WTC11 (cell line): ENCODE data around the gene PAM16. TPM values are rescaled to one million over a fixed set of nuclear protein-coding genes. Genes with fewer than 3 reads are reported as not detected.

ENCODE experiments used
- ATAC-seq: fragments of 200-7000 bp; cut with Tn5 transposase; 2 replicates; pipeline ENCODE4 v1.10.0; 2021; ENCODE audit warnings: mild to moderate bottlenecking, moderate library complexity
- CTCF ChIA-PET: fragments of 300-600 bp; sonication (Branson Sonifier 250); formaldehyde crosslinking; loops from one replicate; lab custom pipeline; 2021; ENCODE audit warnings: antibody characterized with exemption; lab: Charles Lee
- POLR2A ChIA-PET: fragments of 350-600 bp; sonication (Branson Sonifier 250); formaldehyde crosslinking; loops from one replicate; lab custom pipeline; 2021; ENCODE audit warnings: antibody characterized with exemption; lab: Charles Lee
- DNase-seq: peaks from one replicate; pipeline ENCODE4 v3.0.0; 2021; ENCODE audit warnings: low spot score
- H3K27ac Mint-ChIP-seq: 2 replicates; pipeline ENCODE4 v1.8.0; 2021; ENCODE audit warnings: mixed read lengths
- H3K27me3 Mint-ChIP-seq: 2 replicates; pipeline ENCODE4 v1.8.0; 2021; ENCODE audit warnings: low read depth, mild to moderate bottlenecking, moderate library complexity, mixed read lengths
- H3K36me3 Mint-ChIP-seq: 2 replicates; pipeline ENCODE4 v1.8.0; 2021; ENCODE audit warnings: mixed read lengths
- H3K4me1 Mint-ChIP-seq: 2 replicates; pipeline ENCODE4 v1.8.0; 2022; ENCODE audit warnings: mixed read lengths
- H3K4me3 Mint-ChIP-seq: 2 replicates; pipeline ENCODE4 v1.8.0; 2021; ENCODE audit warnings: mild to moderate bottlenecking, moderate library complexity, mixed read lengths
- H3K9me3 Mint-ChIP-seq: 2 replicates; pipeline ENCODE4 v1.8.0; 2021; ENCODE audit warnings: mixed read lengths
- CBFB ChIP-seq: sonication (generic); formaldehyde crosslinking; IDR thresholded peaks from 2 replicates; pipeline ENCODE4 v1.8.1; 2022; ENCODE audit warnings: mild to moderate bottlenecking, low read depth, missing genetic modification reagents
- CTCF ChIP-seq: fragments of 200-600 bp; IDR thresholded peaks from 2 replicates; pipeline ENCODE4 v1.8.0; 2022; ENCODE audit warnings: antibody characterized with exemption
- E2F4 ChIP-seq: sonication (generic); formaldehyde crosslinking; IDR thresholded peaks from 2 replicates; pipeline ENCODE4 v1.8.1; 2022; ENCODE audit warnings: low read depth, mild to moderate bottlenecking, moderate library complexity, missing genetic modification reagents, borderline replicate concordance
- FOXJ3 ChIP-seq: sonication (generic); formaldehyde crosslinking; IDR thresholded peaks from 2 replicates; pipeline ENCODE4 v1.9.0; 2021; ENCODE audit warnings: missing genetic modification reagents, mild to moderate bottlenecking, borderline replicate concordance
- FOXK1 ChIP-seq: sonication (generic); formaldehyde crosslinking; IDR thresholded peaks from 2 replicates; pipeline ENCODE4 v1.8.0; 2022; ENCODE audit warnings: mild to moderate bottlenecking, moderate library complexity, missing genetic modification reagents
- GABPB1 ChIP-seq: sonication (generic); formaldehyde crosslinking; IDR thresholded peaks from 2 replicates; pipeline ENCODE4 v1.8.1; 2023; ENCODE audit warnings: mild to moderate bottlenecking, missing genetic modification reagents
- JUN ChIP-seq: sonication (generic); formaldehyde crosslinking; IDR thresholded peaks from 2 replicates; pipeline ENCODE4 v1.8.0; 2023; ENCODE audit warnings: mild to moderate bottlenecking, missing genetic modification reagents
- MAX ChIP-seq: sonication (generic); formaldehyde crosslinking; IDR thresholded peaks from 2 replicates; pipeline ENCODE4 v1.8.0; 2022; ENCODE audit warnings: mild to moderate bottlenecking, missing genetic modification reagents
- NFE2L1 ChIP-seq: sonication (generic); formaldehyde crosslinking; IDR thresholded peaks from 2 replicates; pipeline ENCODE4 v1.8.1; 2023; ENCODE audit warnings: missing genetic modification reagents
- NR1H2 ChIP-seq: sonication (generic); formaldehyde crosslinking; IDR thresholded peaks from 2 replicates; pipeline ENCODE4 v1.9.0; 2021; ENCODE audit warnings: mild to moderate bottlenecking, moderate library complexity, missing genetic modification reagents
- OVOL2 ChIP-seq: fragments of 250-450 bp; sonication (Bioruptor Pico); IDR thresholded peaks from 2 replicates; pipeline ENCODE4 v1.9.0; 2021; ENCODE audit warnings: mild to moderate bottlenecking, borderline replicate concordance
- SMAD4 ChIP-seq: sonication (generic); formaldehyde crosslinking; IDR thresholded peaks from 2 replicates; pipeline ENCODE4 v1.8.0; 2022; ENCODE audit warnings: mild to moderate bottlenecking, missing genetic modification reagents
- TEAD1 ChIP-seq: sonication (generic); formaldehyde crosslinking; IDR thresholded peaks from 2 replicates; pipeline ENCODE4 v1.8.0; 2022; ENCODE audit warnings: mild to moderate bottlenecking, missing genetic modification reagents
- USF2 ChIP-seq: sonication (generic); formaldehyde crosslinking; IDR thresholded peaks from 2 replicates; pipeline ENCODE4 v1.8.1; 2023; ENCODE audit warnings: mild to moderate bottlenecking, missing genetic modification reagents, moderate library complexity
- ZNF396 ChIP-seq: fragments of 250-450 bp; sonication (Bioruptor Pico); IDR thresholded peaks from 2 replicates; pipeline ENCODE4 v1.8.0; 2021; ENCODE audit warnings: mild to moderate bottlenecking, moderate library complexity, borderline replicate concordance
- ZNF416 ChIP-seq: fragments of 250-450 bp; sonication (Bioruptor Pico); IDR thresholded peaks from 2 replicates; pipeline ENCODE4 v1.9.0; 2021; ENCODE audit warnings: mild to moderate bottlenecking, inconsistent platforms
- ZNF423 ChIP-seq: fragments of 250-450 bp; sonication (Bioruptor Pico); IDR thresholded peaks from 2 replicates; pipeline ENCODE4 v2.1.2; 2022; ENCODE audit warnings: mild to moderate bottlenecking, moderate library complexity
- ZSCAN18 ChIP-seq: fragments of 250-450 bp; sonication (Bioruptor Pico); IDR thresholded peaks from 2 replicates; pipeline ENCODE4 v2.1.2; 2022; ENCODE audit warnings: mild to moderate bottlenecking, moderate library complexity
- total RNA-seq: library from RNA; stranded (reverse); gene quantifications from 3 replicates; pipeline ENCODE4 v1.2.3, GENCODE V29; 2021
- TF ChIP-seq, protein P1 (sequence below): sonication (generic); formaldehyde crosslinking; IDR thresholded peaks from 2 replicates; pipeline ENCODE4 v1.8.1; 2022; ENCODE audit warnings: missing genetic modification reagents, borderline replicate concordance

PAM16 gene
- total RNA-seq, 1 experiment from 2014 or later: 88.9 TPM

GRCh38 chr16:4347010-4347409 lies 4.1 kb downstream of the PAM16 start:
- ATAC-seq (no peak), DNase-seq (no peak)
- Mint-ChIP-seq H3K36me3 (peaks cover 27% of the 10 kb centered on the region), H3K9me3 (peaks cover 9% of the 10 kb centered on the region), H3K27ac (no peak overlapping the region), H3K4me3 (no peak overlapping the region), H3K27me3 (peaks cover 3% of the 10 kb centered on the region; the same call in 1 of the 2 replicates), H3K4me1 (peaks cover 6% of the 10 kb centered on the region)
- no peak for TF ChIP-seq ZNF423 (CRISPR knock-in tag)
- TF ChIP-seq CTCF: no peak
- TF ChIP-seq USF2: no peak
- TF ChIP-seq E2F4 (CRISPR knock-in tag): no peak
- no peak for TF ChIP-seq FOXK1 (CRISPR knock-in tag)
- no peak for TF ChIP-seq OVOL2 (CRISPR knock-in tag)
- TF ChIP-seq FOXJ3 (CRISPR knock-in tag): no peak
- TF ChIP-seq MAX (CRISPR knock-in tag): no peak
- TF ChIP-seq NFE2L1: no peak
- no peak for TF ChIP-seq JUN (CRISPR knock-in tag)
- no peak for TF ChIP-seq TEAD1 (CRISPR knock-in tag)
- TF ChIP-seq CBFB (CRISPR knock-in tag): no peak
- no peak for TF ChIP-seq SMAD4
- no peak for TF ChIP-seq NR1H2 (CRISPR knock-in tag)
- TF ChIP-seq, protein P1, sequence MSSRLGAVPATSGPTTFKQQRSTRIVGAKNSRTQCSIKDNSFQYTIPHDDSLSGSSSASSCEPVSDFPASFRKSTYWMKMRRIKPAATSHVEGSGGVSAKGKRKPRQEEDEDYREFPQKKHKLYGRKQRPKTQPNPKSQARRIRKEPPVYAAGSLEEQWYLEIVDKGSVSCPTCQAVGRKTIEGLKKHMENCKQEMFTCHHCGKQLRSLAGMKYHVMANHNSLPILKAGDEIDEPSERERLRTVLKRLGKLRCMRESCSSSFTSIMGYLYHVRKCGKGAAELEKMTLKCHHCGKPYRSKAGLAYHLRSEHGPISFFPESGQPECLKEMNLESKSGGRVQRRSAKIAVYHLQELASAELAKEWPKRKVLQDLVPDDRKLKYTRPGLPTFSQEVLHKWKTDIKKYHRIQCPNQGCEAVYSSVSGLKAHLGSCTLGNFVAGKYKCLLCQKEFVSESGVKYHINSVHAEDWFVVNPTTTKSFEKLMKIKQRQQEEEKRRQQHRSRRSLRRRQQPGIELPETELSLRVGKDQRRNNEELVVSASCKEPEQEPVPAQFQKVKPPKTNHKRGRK: no peak
- TF ChIP-seq ZSCAN18: no peak
- TF ChIP-seq ZNF416: no peak
- ChIA-PET CTCF (interaction anchor here (0.9 to 5.7 kb wide), 6 partner anchors 12 to 93 kb away, joined by 3 to 102 read pairs (median 6); no protein-coding TSS in a partner anchor), POLR2A (interaction anchor here (1.0 kb wide), 1 partner anchor 31 kb away, joined by 4 read pairs; the partner anchor contains the start of gene GLIS2)

DNA sequence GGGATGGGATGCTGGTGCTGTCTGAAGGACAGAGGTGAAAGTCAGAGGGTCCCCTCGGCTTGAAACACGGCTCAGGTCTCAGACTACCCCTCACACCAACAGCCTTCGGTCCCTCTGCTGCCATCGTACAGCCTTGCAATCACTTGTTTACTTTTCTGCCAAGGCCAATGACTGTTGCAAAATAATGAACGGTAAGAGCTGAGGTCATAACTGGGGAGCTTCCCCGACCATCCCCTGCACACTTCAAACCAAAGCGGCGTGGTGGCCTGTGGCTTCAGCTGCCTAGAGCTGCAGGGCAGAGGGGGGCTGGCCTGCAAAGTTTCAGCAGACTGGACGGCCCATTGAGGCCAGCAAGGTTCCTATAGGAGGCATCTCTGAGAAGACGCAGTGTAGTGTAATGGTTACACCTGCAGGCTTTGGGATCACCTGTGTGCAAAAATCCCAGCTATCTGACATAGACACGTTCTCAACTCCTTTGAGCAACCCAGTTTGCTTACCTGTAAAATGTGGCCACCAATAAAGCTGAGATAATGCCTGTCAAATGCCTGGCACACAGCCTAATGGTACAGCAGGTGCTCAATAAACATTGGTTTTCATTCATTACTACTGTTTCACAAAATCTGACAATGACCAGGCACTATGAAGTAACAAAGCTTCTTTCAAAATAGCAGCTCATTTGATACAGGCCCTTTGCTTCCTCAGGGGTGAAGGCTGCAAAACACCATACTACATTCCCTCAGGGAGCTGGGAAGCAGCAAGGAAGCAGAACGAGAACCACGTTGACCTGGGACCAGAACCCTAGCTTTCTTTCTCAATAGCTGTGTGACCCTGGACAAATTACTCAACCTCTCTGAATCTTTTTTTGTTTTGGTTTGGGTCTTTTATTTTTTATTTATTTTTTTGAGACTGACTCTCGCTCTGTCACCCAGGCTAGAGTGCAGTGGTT lies 5.0 kb downstream of the PAM16 start:
- no peak for DNase-seq
- no peak for ATAC-seq
- Mint-ChIP-seq H3K36me3 (peaks cover 27% of the 10 kb centered on the region), H3K4me3 (no peak overlapping the region), H3K27me3 (no peaks in the 10 kb centered on the region; the same call in 1 of the 2 replicates), H3K4me1 (no peaks in the 10 kb centered on the region), H3K9me3 (peaks cover 9% of the 10 kb centered on the region), H3K27ac (no peak overlapping the region)
- ChIA-PET CTCF (interaction anchor here (0.9 to 2.3 kb wide), 7 partner anchors 13 to 92 kb away, joined by 3 to 7 read pairs (median 5); no protein-coding TSS in a partner anchor), POLR2A (interaction anchor here (0.8 to 1.0 kb wide), 2 partner anchors 15 to 30 kb away, joined by 3 to 4 read pairs; partner anchors contain the start of gene GLIS2)
- TF ChIP-seq GABPB1 (CRISPR knock-in tag): peak; percentile 85
- no peak for TF ChIP-seq ZNF396 (CRISPR knock-in tag)
